HFFc6 (cell line): ENCODE results near the gene OLFML2B. TPM values are rescaled to one million over a fixed set of nuclear protein-coding genes. Genes with fewer than 3 reads are reported as not detected.

Experiments
- DNase-seq: peaks from one replicate; pipeline ENCODE4 v3.0.0-alpha.2; 2018
- H3K27ac Mint-ChIP-seq: 2 replicates; pipeline ENCODE4 v1.8.0; 2020; ENCODE audit warnings: mild to moderate bottlenecking, mixed read lengths
- H3K27me3 Mint-ChIP-seq: 2 replicates; pipeline ENCODE4 v1.8.0; 2021; ENCODE audit warnings: mild to moderate bottlenecking, moderate library complexity, mixed read lengths; ENCODE audit not compliant: insufficient read depth
- H3K36me3 Mint-ChIP-seq: 2 replicates; pipeline ENCODE4 v1.8.0; 2021; ENCODE audit warnings: low read depth, mixed read lengths
- H3K4me1 Mint-ChIP-seq: 2 replicates; pipeline ENCODE4 v1.8.0; 2020; ENCODE audit warnings: low read depth, mixed read lengths
- H3K4me3 Mint-ChIP-seq: 2 replicates; pipeline ENCODE4 v1.8.0; 2020; ENCODE audit warnings: mild to moderate bottlenecking, moderate library complexity, mixed read lengths
- H3K9me3 Mint-ChIP-seq: 2 replicates; pipeline ENCODE4 v1.8.0; 2020; ENCODE audit warnings: mild to moderate bottlenecking, mixed read lengths
- total RNA-seq, 6 experiments: library from RNA; stranded (reverse); fragmentation: NEBNext Ultra II Directional; extraction: Animal tissue kit (Norgen Biotek cat#: 25700); gene quantifications; 2 replicates in 1 of 6; 3 replicates in 5 of 6; pipeline ENCODE4 v1.2.3, GENCODE V29; 2021
- TF ChIP-seq, protein P1 (sequence below): fragments of 200-600 bp; sonication (generic); IDR thresholded peaks from 2 replicates; pipeline ENCODE4 v1.5.0; 2021; ENCODE audit warnings: antibody characterized with exemption, mild to moderate bottlenecking

Gene OLFML2B
- total RNA-seq, 6 experiments from 2014 or later = 4.9 to 9.1 (median 7.0) TPM

DNA sequence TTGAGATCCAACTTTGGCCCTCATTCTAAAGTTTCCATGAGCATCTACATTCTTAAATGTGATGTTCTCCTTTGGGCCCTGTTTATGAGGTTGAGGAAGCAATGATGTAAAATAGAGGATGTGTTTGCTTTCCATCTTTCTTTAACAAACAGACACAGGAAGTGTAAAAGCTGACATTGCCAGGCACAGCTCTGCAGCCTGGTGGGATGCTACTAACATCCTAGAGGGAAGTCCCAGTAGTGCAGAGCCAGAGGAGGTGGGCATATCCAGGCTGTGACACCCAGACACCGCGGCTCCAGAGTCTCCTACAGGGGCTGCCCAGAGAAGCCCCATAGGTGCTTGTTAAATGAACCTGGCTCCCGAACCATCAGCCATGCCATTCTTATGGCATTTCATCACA lies 16.2 kb downstream of the OLFML2B start:
- Mint-ChIP-seq H3K27me3 (peaks cover 3% of the 10 kb centered on the region), H3K4me3 (no peak overlapping the region), H3K36me3 (no peaks in the 10 kb centered on the region), H3K9me3 (no peaks in the 10 kb centered on the region), H3K4me1 (peaks cover 27% of the 10 kb centered on the region), H3K27ac (no peak overlapping the region)
- no peak for DNase-seq
- TF ChIP-seq, protein P1, sequence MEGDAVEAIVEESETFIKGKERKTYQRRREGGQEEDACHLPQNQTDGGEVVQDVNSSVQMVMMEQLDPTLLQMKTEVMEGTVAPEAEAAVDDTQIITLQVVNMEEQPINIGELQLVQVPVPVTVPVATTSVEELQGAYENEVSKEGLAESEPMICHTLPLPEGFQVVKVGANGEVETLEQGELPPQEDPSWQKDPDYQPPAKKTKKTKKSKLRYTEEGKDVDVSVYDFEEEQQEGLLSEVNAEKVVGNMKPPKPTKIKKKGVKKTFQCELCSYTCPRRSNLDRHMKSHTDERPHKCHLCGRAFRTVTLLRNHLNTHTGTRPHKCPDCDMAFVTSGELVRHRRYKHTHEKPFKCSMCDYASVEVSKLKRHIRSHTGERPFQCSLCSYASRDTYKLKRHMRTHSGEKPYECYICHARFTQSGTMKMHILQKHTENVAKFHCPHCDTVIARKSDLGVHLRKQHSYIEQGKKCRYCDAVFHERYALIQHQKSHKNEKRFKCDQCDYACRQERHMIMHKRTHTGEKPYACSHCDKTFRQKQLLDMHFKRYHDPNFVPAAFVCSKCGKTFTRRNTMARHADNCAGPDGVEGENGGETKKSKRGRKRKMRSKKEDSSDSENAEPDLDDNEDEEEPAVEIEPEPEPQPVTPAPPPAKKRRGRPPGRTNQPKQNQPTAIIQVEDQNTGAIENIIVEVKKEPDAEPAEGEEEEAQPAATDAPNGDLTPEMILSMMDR = no peak

DNA sequence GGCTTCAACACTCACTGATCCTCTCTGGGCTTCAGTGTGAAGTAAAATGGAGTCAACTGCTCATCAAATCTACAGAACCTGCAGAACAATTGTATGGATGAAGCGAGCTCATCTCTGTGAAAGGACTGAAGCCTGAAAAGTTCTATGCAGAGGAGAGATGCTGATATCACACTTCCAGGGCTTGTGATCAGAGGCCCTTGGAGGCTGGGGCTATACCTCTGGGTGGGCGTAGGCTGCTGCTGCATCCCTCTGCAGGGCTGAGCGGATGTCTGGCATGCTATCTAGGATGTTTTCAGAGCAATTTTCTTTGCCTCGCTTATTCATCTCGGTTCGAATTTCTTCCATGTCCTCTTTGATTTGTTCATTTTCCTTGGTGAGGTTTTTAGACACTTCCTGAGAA lies 17.6 kb downstream of the OLFML2B start:
- no peak overlapping the region for H3K27ac Mint-ChIP-seq
- H3K36me3 Mint-ChIP-seq = no peaks in the 10 kb centered on the region
- peaks cover 28% of the 10 kb centered on the region for H3K4me1 Mint-ChIP-seq
- TF ChIP-seq, protein P1 = no peak
- H3K9me3 Mint-ChIP-seq = no peaks in the 10 kb centered on the region
- H3K4me3 Mint-ChIP-seq = no peak overlapping the region
- H3K27me3 Mint-ChIP-seq = peaks cover 3% of the 10 kb centered on the region
- DNase-seq = no peak

DNA sequence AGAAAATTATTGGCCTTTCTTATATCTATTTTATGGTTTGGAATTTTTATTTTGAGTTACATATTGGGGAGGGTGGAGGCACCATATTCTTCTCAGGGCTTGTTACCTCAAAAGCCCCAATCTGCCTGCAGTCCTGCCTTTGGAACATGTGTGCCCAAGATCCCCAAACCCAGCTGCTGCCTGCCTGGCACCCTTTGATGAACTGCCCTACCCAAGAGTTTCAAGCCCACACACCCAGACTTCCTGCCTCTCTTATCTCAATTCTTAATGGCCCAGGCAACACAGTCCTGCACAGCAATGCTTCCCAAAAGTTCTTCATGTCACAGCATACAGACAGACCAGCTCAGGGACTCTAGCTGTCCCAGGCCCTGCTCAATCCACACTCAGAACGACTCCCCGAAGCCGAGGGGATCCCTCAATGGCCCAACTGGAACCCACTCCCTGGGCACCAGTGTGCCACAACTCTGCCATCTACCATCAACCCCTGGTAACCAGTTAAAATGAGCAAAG lies 19.2 kb downstream of the OLFML2B start:
- Mint-ChIP-seq H3K27ac (peak overlapping the region; percentile 3; the same call in 1 of the 2 replicates), H3K36me3 (no peaks in the 10 kb centered on the region)

DNA sequence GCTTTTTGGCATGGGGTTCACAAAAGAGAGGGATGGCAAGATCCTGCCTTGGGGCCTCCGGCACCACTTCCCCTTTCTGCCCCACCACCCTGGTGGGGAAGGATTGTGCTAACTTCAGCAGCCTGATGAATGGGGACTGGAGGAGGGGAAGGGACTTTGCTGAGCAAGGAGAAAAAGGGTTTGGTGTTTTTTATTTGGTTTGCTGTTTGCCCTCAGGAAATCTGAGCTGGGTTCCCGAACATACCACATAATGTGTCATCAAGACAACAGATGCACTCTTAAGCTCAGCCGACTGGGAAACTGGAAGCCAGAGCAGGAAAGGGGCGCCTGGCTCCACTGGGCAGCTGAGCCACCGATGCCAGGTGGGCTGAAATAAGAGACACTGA lies 19.8 kb downstream of the OLFML2B start:
- H3K4me1 Mint-ChIP-seq = peaks cover 28% of the 10 kb centered on the region
- no peaks in the 10 kb centered on the region; the same call in 1 of the 2 replicates for H3K27me3 Mint-ChIP-seq
- H3K4me3 Mint-ChIP-seq = peak overlapping the region; percentile 82
- TF ChIP-seq, protein P1 = no peak
- peak overlapping the region; percentile 89 for H3K27ac Mint-ChIP-seq
- peak; percentile 87 for DNase-seq
- H3K9me3 Mint-ChIP-seq = no peaks in the 10 kb centered on the region
- H3K36me3 Mint-ChIP-seq = no peaks in the 10 kb centered on the region

More for the DNA sequence above, 19.2 kb downstream of the OLFML2B start:
- Mint-ChIP-seq H3K4me3 (no peak overlapping the region; the same call in 1 of the 2 replicates), H3K9me3 (no peaks in the 10 kb centered on the region), H3K4me1 (peaks cover 28% of the 10 kb centered on the region), H3K27me3 (no peaks in the 10 kb centered on the region; the same call in 1 of the 2 replicates)
- TF ChIP-seq, protein P1 = no peak
- DNase-seq = no peak

DNA sequence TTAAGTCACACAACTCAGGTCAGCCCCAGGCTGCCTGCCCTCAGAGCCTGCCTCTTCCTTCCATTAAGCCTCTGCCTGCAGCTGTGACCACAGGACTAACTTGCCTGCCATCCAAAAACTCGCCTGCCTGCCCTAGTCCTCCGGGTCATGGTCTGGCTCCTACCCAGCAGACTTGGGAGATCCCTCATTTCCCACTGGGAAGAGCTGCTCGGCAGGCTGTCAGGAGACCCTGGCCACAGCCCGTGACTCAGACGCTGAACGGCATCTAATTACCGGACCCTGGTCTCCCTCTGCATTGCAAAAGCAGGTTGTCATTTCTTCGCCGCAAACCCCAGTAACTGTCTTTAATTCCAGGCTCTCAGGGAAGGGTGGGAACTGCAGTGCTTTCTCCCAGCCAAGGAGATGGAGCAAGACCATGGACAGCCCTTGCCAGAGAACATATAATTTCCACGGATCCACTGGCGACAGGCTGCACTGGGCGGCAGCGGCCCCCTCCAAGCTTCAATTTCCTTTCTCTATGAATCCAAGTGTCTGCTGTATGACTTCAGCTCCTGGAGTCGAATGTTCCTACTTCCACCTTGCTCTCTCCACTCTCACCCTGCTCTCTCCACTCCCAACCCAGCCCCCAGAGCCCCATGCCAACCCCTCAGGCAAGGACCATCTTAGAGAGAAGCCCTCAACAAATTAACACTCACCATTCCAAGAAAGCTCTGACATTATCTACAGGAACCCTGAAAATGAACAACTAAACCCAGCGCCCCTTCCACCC lies 20.4 kb downstream of the OLFML2B start:
- Mint-ChIP-seq H3K4me1 (peaks cover 28% of the 10 kb centered on the region), H3K9me3 (no peaks in the 10 kb centered on the region), H3K36me3 (no peaks in the 10 kb centered on the region), H3K4me3 (peak overlapping the region; percentile 82), H3K27ac (peak overlapping the region; percentile 89), H3K27me3 (no peaks in the 10 kb centered on the region)
- TF ChIP-seq, protein P1 = no peak
- peak; percentile 91 for DNase-seq
